ENCODE measurements around the gene AUTS2.

The AUTS2 gene

GRCh38 chr7:70696201-70696754, 1098.0 kb downstream of the AUTS2 start:
- DNase-seq: no peak

GRCh38 chr7:70698219-70698832, 1100.1 kb downstream of the AUTS2 start:
- peak; percentile 67 for DNase-seq

GRCh38 chr7:70699271-70699670, 1101.0 kb downstream of the AUTS2 start:
- no peak for DNase-seq

GRCh38 chr7:70700055-70700940, 1102.0 kb downstream of the AUTS2 start:
- DNase-seq: no peak

GRCh38 chr7:70700941-70701425, 1102.7 kb downstream of the AUTS2 start:
- DNase-seq: no peak

- DNase-seq: no peak
These were observed 1103.2 kb downstream of the AUTS2 start for GRCh38 chr7:70701477-70701876.

GRCh38 chr7:70701991-70702390, 1103.7 kb downstream of the AUTS2 start:
- DNase-seq: no peak

GRCh38 chr7:70703785-70704184, 1105.5 kb downstream of the AUTS2 start:
- no peak for DNase-seq

GRCh38 chr7:70704831-70705346, 1106.6 kb downstream of the AUTS2 start:
- DNase-seq: no peak

- DNase-seq: no peak
These were observed 1107.9 kb downstream of the AUTS2 start for GRCh38 chr7:70706204-70706603.

- DNase-seq: no peak
These were observed 1108.4 kb downstream of the AUTS2 start for GRCh38 chr7:70706698-70707097.

- DNase-seq: no peak
These were observed 1109.6 kb downstream of the AUTS2 start for GRCh38 chr7:70707823-70708243.

GRCh38 chr7:70710011-70710480, 1111.8 kb downstream of the AUTS2 start:
- DNase-seq: no peak

- DNase-seq: no peak
These were observed 1112.4 kb downstream of the AUTS2 start for GRCh38 chr7:70710651-70711050.

- no peak for DNase-seq
These were observed 1113.2 kb downstream of the AUTS2 start for GRCh38 chr7:70711452-70711851.

GRCh38 chr7:70712942-70713341, 1114.7 kb downstream of the AUTS2 start:
- no peak for DNase-seq

GRCh38 chr7:70714506-70715038, 1116.3 kb downstream of the AUTS2 start:
- DNase-seq: no peak

GRCh38 chr7:70717553-70718329, 1119.5 kb downstream of the AUTS2 start:
- no peak for DNase-seq

- no peak for DNase-seq
These were observed 1120.8 kb downstream of the AUTS2 start for GRCh38 chr7:70719125-70719524.

- no peak for DNase-seq
These were observed 1122.1 kb downstream of the AUTS2 start for GRCh38 chr7:70720191-70720873.

GRCh38 chr7:70721500-70721899, 1123.2 kb downstream of the AUTS2 start:
- no peak for DNase-seq

GRCh38 chr7:70723339-70723738, 1125.1 kb downstream of the AUTS2 start:
- DNase-seq: no peak

Measured in amniotic stem cell (primary cell).